Activated naive CD4-positive, alpha-beta T cell treated with anti-CD3 and anti-CD28 coated beads, Interleukin-2, amount 10 ng/mL, durations not matched to agents 7 days and 5 days (primary cell): ENCODE results near the gene AOPEP.

Source experiments
- CTCF ChIA-PET: fragments of 350-600 bp; sonication (Branson Sonifier 250); formaldehyde crosslinking; loops from one replicate; lab custom pipeline; 2021; ENCODE audit warnings: antibody characterized with exemption; lab: Charles Lee
- DNase-seq: peaks from one replicate; pipeline ENCODE4 v3.0.0-alpha.2; 2020
- H3K27ac Mint-ChIP-seq: one replicate; pipeline ENCODE4 v1.8.0; 2021; ENCODE audit warnings: mild to moderate bottlenecking, moderate library complexity, mixed read lengths
- H3K27me3 Mint-ChIP-seq: one replicate; pipeline ENCODE4 v1.8.0; 2021; ENCODE audit warnings: mild to moderate bottlenecking, mixed read lengths
- H3K36me3 Mint-ChIP-seq: one replicate; pipeline ENCODE4 v1.8.0; 2021; ENCODE audit warnings: mixed read lengths
- H3K4me1 Mint-ChIP-seq: one replicate; pipeline ENCODE4 v1.8.0; 2021; ENCODE audit warnings: mixed read lengths
- H3K4me3 Mint-ChIP-seq: one replicate; pipeline ENCODE4 v1.8.0; 2021; ENCODE audit warnings: mild to moderate bottlenecking, moderate library complexity, mixed read lengths
- H3K9me3 Mint-ChIP-seq: one replicate; pipeline ENCODE4 v1.8.0; 2021; ENCODE audit warnings: mixed read lengths

Gene AOPEP

GRCh38 chr9:94903961-94904421 is 177.5 kb downstream of the AOPEP start:
- DNase-seq, result no peak
- H3K27me3 Mint-ChIP-seq, result no peaks in the 10 kb centered on the region
- CTCF ChIA-PET, result no interaction called here
- H3K36me3 Mint-ChIP-seq, result no peaks in the 10 kb centered on the region
- H3K4me1 Mint-ChIP-seq, result peaks cover 11% of the 10 kb centered on the region
- H3K9me3 Mint-ChIP-seq, result no peaks in the 10 kb centered on the region
- H3K27ac Mint-ChIP-seq, result no peak overlapping the region
- no peak overlapping the region for H3K4me3 Mint-ChIP-seq

GRCh38 chr9:94904806-94905205 is 178.3 kb downstream of the AOPEP start:
- H3K4me1 Mint-ChIP-seq, result peaks cover 11% of the 10 kb centered on the region
- H3K36me3 Mint-ChIP-seq, result no peaks in the 10 kb centered on the region
- no peak for DNase-seq
- CTCF ChIA-PET, result no interaction called here
- no peaks in the 10 kb centered on the region for H3K9me3 Mint-ChIP-seq
- no peak overlapping the region for H3K4me3 Mint-ChIP-seq
- H3K27ac Mint-ChIP-seq, result no peak overlapping the region
- H3K27me3 Mint-ChIP-seq, result no peaks in the 10 kb centered on the region

- no peak overlapping the region for H3K27ac Mint-ChIP-seq
- CTCF ChIA-PET, result no interaction called here
- no peaks in the 10 kb centered on the region for H3K27me3 Mint-ChIP-seq
- no peak for DNase-seq
- H3K4me1 Mint-ChIP-seq, result peaks cover 7% of the 10 kb centered on the region
- H3K9me3 Mint-ChIP-seq, result no peaks in the 10 kb centered on the region
- H3K36me3 Mint-ChIP-seq, result no peaks in the 10 kb centered on the region
- H3K4me3 Mint-ChIP-seq, result no peak overlapping the region
Measured at GRCh38 chr9:94905606-94906005, 179.1 kb downstream of the AOPEP start.

- peaks cover 6% of the 10 kb centered on the region for H3K4me1 Mint-ChIP-seq
- CTCF ChIA-PET, result no interaction called here
- DNase-seq, result no peak
- H3K9me3 Mint-ChIP-seq, result no peaks in the 10 kb centered on the region
- no peak overlapping the region for H3K4me3 Mint-ChIP-seq
- no peak overlapping the region for H3K27ac Mint-ChIP-seq
- H3K36me3 Mint-ChIP-seq, result no peaks in the 10 kb centered on the region
- no peaks in the 10 kb centered on the region for H3K27me3 Mint-ChIP-seq
Measured at GRCh38 chr9:94906181-94906580, 179.7 kb downstream of the AOPEP start.

GRCh38 chr9:94906713-94907112 is 180.2 kb downstream of the AOPEP start:
- Mint-ChIP-seq H3K27me3 (no peaks in the 10 kb centered on the region), H3K4me3 (no peak overlapping the region), H3K4me1 (peaks cover 6% of the 10 kb centered on the region), H3K9me3 (no peaks in the 10 kb centered on the region), H3K27ac (no peak overlapping the region), H3K36me3 (no peaks in the 10 kb centered on the region)
- CTCF ChIA-PET, result no interaction called here
- no peak for DNase-seq

- Mint-ChIP-seq H3K36me3 (no peaks in the 10 kb centered on the region), H3K4me1 (peaks cover 2% of the 10 kb centered on the region), H3K27me3 (no peaks in the 10 kb centered on the region), H3K9me3 (no peaks in the 10 kb centered on the region), H3K27ac (no peak overlapping the region), H3K4me3 (no peak overlapping the region)
- DNase-seq, result no peak
- CTCF ChIA-PET, result interaction anchor here (1.1 kb wide), 1 partner anchor 41 kb away, joined by 3 read pairs; no protein-coding TSS in a partner anchor
Measured at GRCh38 chr9:94907264-94907936, 180.9 kb downstream of the AOPEP start.

- H3K27me3 Mint-ChIP-seq, result no peaks in the 10 kb centered on the region
- H3K4me1 Mint-ChIP-seq, result peaks cover 2% of the 10 kb centered on the region
- CTCF ChIA-PET, result interaction anchor here (1.1 kb wide), 1 partner anchor 40 kb away, joined by 3 read pairs; no protein-coding TSS in a partner anchor
- no peaks in the 10 kb centered on the region for H3K36me3 Mint-ChIP-seq
- DNase-seq, result no peak
- H3K9me3 Mint-ChIP-seq, result no peaks in the 10 kb centered on the region
- no peak overlapping the region for H3K27ac Mint-ChIP-seq
- H3K4me3 Mint-ChIP-seq, result no peak overlapping the region
Measured at GRCh38 chr9:94908011-94908563, 181.6 kb downstream of the AOPEP start.

GRCh38 chr9:94908583-94909249 is 182.2 kb downstream of the AOPEP start:
- no peaks in the 10 kb centered on the region for H3K9me3 Mint-ChIP-seq
- DNase-seq, result no peak
- H3K4me3 Mint-ChIP-seq, result no peak overlapping the region
- H3K27ac Mint-ChIP-seq, result no peak overlapping the region
- no peaks in the 10 kb centered on the region for H3K27me3 Mint-ChIP-seq
- peaks cover 2% of the 10 kb centered on the region for H3K4me1 Mint-ChIP-seq
- CTCF ChIA-PET, result interaction anchor here (1.1 kb wide), 1 partner anchor 40 kb away, joined by 3 read pairs; no protein-coding TSS in a partner anchor
- H3K36me3 Mint-ChIP-seq, result no peaks in the 10 kb centered on the region

GRCh38 chr9:94909250-94909894 is 182.9 kb downstream of the AOPEP start:
- H3K4me3 Mint-ChIP-seq, result no peak overlapping the region
- no peak for DNase-seq
- CTCF ChIA-PET, result no interaction called here
- no peak overlapping the region for H3K27ac Mint-ChIP-seq
- no peaks in the 10 kb centered on the region for H3K27me3 Mint-ChIP-seq
- H3K4me1 Mint-ChIP-seq, result peaks cover 2% of the 10 kb centered on the region
- no peaks in the 10 kb centered on the region for H3K9me3 Mint-ChIP-seq
- no peaks in the 10 kb centered on the region for H3K36me3 Mint-ChIP-seq

GRCh38 chr9:94909965-94910730 is 183.6 kb downstream of the AOPEP start:
- DNase-seq, result no peak

GRCh38 chr9:94911211-94911610 is 184.7 kb downstream of the AOPEP start:
- Mint-ChIP-seq H3K4me3 (no peak overlapping the region), H3K4me1 (peaks cover 2% of the 10 kb centered on the region)

More at GRCh38 chr9:94909965-94910730, 183.6 kb downstream of the AOPEP start:
- Mint-ChIP-seq H3K4me3 (no peak overlapping the region), H3K27me3 (no peaks in the 10 kb centered on the region), H3K36me3 (no peaks in the 10 kb centered on the region), H3K27ac (no peak overlapping the region), H3K9me3 (no peaks in the 10 kb centered on the region), H3K4me1 (peaks cover 2% of the 10 kb centered on the region)
- CTCF ChIA-PET, result interaction anchor here (0.6 kb wide), 1 partner anchor 199 kb away, joined by 3 read pairs; no protein-coding TSS in a partner anchor

GRCh38 chr9:94911986-94912635 is 185.6 kb downstream of the AOPEP start:
- CTCF ChIA-PET, result no interaction called here
- Mint-ChIP-seq H3K27ac (no peak overlapping the region), H3K27me3 (no peaks in the 10 kb centered on the region)

More at GRCh38 chr9:94911211-94911610, 184.7 kb downstream of the AOPEP start:
- no peaks in the 10 kb centered on the region for H3K9me3 Mint-ChIP-seq
- no peak overlapping the region for H3K27ac Mint-ChIP-seq
- no peak for DNase-seq
- H3K27me3 Mint-ChIP-seq, result no peaks in the 10 kb centered on the region
- H3K36me3 Mint-ChIP-seq, result no peaks in the 10 kb centered on the region
- CTCF ChIA-PET, result no interaction called here

GRCh38 chr9:94912700-94913249 is 186.3 kb downstream of the AOPEP start:
- Mint-ChIP-seq H3K27ac (no peak overlapping the region), H3K36me3 (no peaks in the 10 kb centered on the region), H3K4me1 (peaks cover 2% of the 10 kb centered on the region), H3K9me3 (no peaks in the 10 kb centered on the region), H3K4me3 (no peak overlapping the region), H3K27me3 (no peaks in the 10 kb centered on the region)
- CTCF ChIA-PET, result no interaction called here
- no peak for DNase-seq

More at GRCh38 chr9:94911986-94912635, 185.6 kb downstream of the AOPEP start:
- no peak overlapping the region for H3K4me3 Mint-ChIP-seq
- no peak for DNase-seq
- H3K4me1 Mint-ChIP-seq, result peaks cover 2% of the 10 kb centered on the region
- no peaks in the 10 kb centered on the region for H3K9me3 Mint-ChIP-seq
- no peaks in the 10 kb centered on the region for H3K36me3 Mint-ChIP-seq
